Type B pancreatic cell (in vitro differentiated cells): Measurements from ENCODE around the gene PLCH2. TPM values are rescaled to one million over a fixed set of nuclear protein-coding genes. Genes with fewer than 3 reads are reported as not detected.

Source experiments
- DNase-seq: peaks from one replicate; pipeline ENCODE4 v3.0.0; 2021; ENCODE audit warnings: mixed read lengths; ENCODE audit not compliant: unreplicated experiment; ENCODE audit errors: extremely low spot score
- H3K27ac Mint-ChIP-seq: 2 replicates; pipeline ENCODE4 v1.8.0; 2021; ENCODE audit warnings: mild to moderate bottlenecking, mixed read lengths
- H3K27me3 Mint-ChIP-seq: 2 replicates; pipeline ENCODE4 v1.8.0; 2021; ENCODE audit warnings: mixed read lengths
- H3K36me3 Mint-ChIP-seq: 2 replicates; pipeline ENCODE4 v1.8.0; 2021; ENCODE audit warnings: mixed read lengths
- H3K4me1 Mint-ChIP-seq: one replicate; pipeline ENCODE4 v1.8.0; 2021; ENCODE audit warnings: mixed read lengths; ENCODE audit not compliant: unreplicated experiment
- H3K4me3 Mint-ChIP-seq: 2 replicates; pipeline ENCODE4 v1.8.0; 2021; ENCODE audit warnings: mild to moderate bottlenecking, mixed read lengths
- H3K9me3 Mint-ChIP-seq: 2 replicates; pipeline ENCODE4 v1.8.0; 2021; ENCODE audit warnings: mixed read lengths
- total RNA-seq: library from RNA; stranded (reverse); gene quantifications from 2 replicates; pipeline ENCODE4 v1.2.1, GENCODE V29; 2021; ENCODE audit warnings: low replicate concordance
- TF ChIP-seq, protein P1 (sequence below): fragments of 200-600 bp; sonication (generic); conservative IDR thresholded peaks from 2 replicates; pipeline ENCODE4 v1.5.0; 2021; ENCODE audit warnings: antibody characterized with exemption, mild to moderate bottlenecking

The PLCH2 gene
- total RNA-seq, 1 donor from 2014 or later, result 0.82 TPM

DNA sequence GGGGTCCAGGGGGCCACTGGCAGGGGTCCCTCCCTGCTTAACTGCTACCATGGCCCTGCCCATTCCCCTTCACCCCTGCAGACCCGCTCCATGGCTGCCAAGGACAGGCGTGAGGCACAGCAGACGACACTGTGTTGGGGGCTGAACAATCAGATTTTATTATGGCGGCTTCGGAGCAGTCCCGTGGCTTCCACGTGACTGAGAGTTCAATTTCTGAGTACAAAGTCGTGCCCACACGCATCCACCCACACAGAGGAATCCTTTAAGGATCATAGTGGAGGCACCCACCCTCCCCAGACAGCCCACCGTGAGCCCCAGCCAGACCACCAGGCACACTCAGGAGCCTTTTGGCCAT is 52.5 kb downstream of the PLCH2 start:
- H3K4me1 Mint-ChIP-seq, result peaks cover 24% of the 10 kb centered on the region
- no peaks in the 10 kb centered on the region for H3K9me3 Mint-ChIP-seq
- H3K27me3 Mint-ChIP-seq, result peaks cover 35% of the 10 kb centered on the region
- H3K36me3 Mint-ChIP-seq, result no peaks in the 10 kb centered on the region
- H3K27ac Mint-ChIP-seq, result no peak overlapping the region
- DNase-seq, result no peak
- TF ChIP-seq, protein P1, sequence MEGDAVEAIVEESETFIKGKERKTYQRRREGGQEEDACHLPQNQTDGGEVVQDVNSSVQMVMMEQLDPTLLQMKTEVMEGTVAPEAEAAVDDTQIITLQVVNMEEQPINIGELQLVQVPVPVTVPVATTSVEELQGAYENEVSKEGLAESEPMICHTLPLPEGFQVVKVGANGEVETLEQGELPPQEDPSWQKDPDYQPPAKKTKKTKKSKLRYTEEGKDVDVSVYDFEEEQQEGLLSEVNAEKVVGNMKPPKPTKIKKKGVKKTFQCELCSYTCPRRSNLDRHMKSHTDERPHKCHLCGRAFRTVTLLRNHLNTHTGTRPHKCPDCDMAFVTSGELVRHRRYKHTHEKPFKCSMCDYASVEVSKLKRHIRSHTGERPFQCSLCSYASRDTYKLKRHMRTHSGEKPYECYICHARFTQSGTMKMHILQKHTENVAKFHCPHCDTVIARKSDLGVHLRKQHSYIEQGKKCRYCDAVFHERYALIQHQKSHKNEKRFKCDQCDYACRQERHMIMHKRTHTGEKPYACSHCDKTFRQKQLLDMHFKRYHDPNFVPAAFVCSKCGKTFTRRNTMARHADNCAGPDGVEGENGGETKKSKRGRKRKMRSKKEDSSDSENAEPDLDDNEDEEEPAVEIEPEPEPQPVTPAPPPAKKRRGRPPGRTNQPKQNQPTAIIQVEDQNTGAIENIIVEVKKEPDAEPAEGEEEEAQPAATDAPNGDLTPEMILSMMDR, result no peak
- H3K4me3 Mint-ChIP-seq, result peak overlapping the region; percentile 79

DNA sequence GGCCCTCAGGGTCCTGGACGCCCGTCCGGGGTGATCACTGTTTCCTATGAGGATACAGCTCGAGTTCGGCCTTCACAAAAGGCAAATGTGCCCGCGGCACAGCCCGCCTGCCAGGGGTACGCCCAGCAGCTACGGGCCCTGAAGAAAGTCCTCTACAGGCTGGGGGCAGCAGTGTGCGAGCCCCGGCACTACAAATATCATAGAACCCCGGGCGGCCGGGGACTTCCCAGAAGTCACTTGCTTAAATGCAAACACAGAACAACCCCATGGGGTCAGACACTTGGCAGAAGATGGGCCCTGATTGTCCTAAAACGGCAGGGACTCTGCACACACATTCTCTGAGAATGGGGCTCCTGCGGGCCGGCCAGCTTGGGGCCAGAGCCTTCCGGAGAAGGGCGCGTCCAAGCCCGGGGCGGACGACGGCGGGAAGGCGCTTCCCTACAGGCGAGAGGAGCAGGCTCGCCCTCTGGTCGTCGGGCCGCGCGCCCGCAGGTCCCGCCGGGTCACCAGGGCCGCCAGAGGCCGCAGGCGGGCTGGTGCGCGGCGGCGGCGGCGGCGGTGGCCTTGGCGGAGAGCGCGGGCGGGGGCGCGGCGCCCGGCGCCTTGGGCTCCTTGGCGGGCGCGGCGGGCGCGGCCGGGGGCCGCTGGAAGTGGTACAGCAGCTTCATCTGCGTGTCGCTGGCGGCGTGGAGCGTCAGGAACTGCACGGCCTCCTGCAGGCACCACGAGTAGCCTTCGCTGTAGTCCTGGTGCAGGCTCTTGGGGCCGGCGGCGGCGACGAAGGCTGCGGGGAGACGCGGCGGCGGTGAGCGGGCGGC is 53.1 kb downstream of the PLCH2 start:
- TF ChIP-seq, protein P1, result no peak
- peaks cover 20% of the 10 kb centered on the region for H3K4me1 Mint-ChIP-seq
- no peaks in the 10 kb centered on the region for H3K36me3 Mint-ChIP-seq
- no peaks in the 10 kb centered on the region for H3K9me3 Mint-ChIP-seq
- no peak for DNase-seq
- H3K27ac Mint-ChIP-seq, result no peak overlapping the region
- H3K4me3 Mint-ChIP-seq, result peak overlapping the region; percentile 79
- H3K27me3 Mint-ChIP-seq, result peaks cover 40% of the 10 kb centered on the region

DNA sequence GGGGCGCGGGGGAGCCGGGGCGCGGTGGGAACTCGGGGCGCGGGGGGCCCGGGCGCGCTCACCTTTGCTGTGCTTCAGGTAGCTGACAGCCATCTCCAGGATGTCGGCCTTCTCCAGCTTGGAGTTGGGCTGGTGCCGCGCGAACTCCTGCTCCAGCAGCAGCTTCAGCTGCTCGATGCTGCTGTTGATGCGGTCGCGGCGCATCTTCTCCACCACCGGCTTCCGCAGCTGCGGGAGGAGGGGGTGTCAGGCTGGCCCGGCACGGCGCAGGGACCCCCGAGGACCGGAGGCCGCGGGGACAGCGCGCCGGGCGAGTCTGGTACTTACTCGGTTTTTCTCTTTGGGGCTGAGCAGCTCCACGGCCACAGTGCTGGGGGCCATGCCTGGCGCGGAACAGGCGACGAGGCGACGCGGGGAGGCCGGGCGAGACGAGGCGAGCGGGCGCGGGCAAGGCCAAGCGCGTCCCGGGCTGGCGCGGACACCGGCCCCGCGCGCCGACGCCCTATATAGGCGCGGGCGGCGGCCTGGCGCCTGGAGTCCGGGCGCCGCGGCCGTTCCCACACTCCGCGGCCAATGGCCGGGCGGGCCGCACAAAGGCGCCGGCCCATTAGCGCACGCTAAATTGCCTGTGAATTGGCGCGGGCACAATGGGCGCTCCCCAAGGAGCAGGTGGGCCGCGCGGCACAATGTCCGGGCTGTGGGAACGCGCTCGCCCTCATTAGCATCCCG is 53.9 kb downstream of the PLCH2 start, which contains the start of gene HES5:
Gene HES5 (minus strand): TSS at position 480 of the 729 bp plus-strand sequence. CDS start 99 bp downstream, at position 381.
- DNase-seq, result no peak
- peaks cover 43% of the 10 kb centered on the region for H3K27me3 Mint-ChIP-seq
- no peaks in the 10 kb centered on the region for H3K9me3 Mint-ChIP-seq
- no peak within 1 kb of the TSS for H3K27ac Mint-ChIP-seq
- H3K36me3 Mint-ChIP-seq, result no peaks in the 10 kb centered on the region
- TF ChIP-seq, protein P1, result no peak
- peaks cover 16% of the 10 kb centered on the region for H3K4me1 Mint-ChIP-seq
- H3K4me3 Mint-ChIP-seq, result peak within 1 kb of the TSS; percentile 79

DNA sequence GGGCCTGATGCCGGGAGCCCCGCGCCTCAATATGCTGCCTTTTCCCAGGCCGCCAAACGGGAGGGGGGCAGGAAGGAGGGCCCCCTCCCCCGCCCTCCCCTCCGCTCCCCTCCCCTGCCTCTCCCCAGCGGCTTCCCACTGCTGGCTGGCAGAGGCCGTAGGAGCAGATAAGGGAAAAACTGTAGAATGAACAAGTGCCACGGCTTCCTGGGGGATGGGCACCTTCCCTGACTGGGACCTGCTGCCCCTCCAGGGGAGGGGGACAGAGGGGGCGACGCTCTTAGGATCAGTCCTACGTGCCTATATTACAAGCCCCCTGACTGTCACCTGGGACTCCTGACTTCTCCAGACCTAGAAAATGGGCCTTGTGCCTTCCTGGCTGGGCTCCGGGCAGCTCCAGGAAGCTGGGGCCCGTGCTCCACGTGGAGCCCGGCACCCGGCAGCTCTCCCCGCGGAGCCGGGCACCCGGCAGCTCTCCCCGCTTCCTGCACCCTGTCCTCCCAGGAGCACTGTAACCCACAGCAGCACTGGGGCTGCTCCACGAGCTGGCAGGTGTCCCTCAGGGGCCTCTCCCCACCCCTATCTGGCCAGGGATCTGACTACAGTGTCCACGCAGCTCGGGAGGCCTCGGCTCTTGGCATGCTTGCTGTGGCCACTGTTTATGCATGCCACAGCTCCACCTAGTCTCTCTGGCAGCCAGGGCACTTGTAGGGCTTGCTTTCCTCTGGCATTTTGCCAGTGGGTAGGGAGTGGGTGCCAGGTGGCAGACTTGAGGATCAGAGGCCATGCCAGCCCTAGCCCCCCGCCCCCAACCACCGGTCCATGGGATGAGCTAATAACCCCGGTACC is 54.6 kb downstream of the PLCH2 start:
- no peak overlapping the region for H3K27ac Mint-ChIP-seq
- no peak for DNase-seq
- H3K27me3 Mint-ChIP-seq, result peaks cover 45% of the 10 kb centered on the region
- no peaks in the 10 kb centered on the region for H3K36me3 Mint-ChIP-seq
- peaks cover 15% of the 10 kb centered on the region for H3K4me1 Mint-ChIP-seq
- TF ChIP-seq, protein P1, result no peak
- H3K9me3 Mint-ChIP-seq, result no peaks in the 10 kb centered on the region
- H3K4me3 Mint-ChIP-seq, result peak overlapping the region; percentile 72

DNA sequence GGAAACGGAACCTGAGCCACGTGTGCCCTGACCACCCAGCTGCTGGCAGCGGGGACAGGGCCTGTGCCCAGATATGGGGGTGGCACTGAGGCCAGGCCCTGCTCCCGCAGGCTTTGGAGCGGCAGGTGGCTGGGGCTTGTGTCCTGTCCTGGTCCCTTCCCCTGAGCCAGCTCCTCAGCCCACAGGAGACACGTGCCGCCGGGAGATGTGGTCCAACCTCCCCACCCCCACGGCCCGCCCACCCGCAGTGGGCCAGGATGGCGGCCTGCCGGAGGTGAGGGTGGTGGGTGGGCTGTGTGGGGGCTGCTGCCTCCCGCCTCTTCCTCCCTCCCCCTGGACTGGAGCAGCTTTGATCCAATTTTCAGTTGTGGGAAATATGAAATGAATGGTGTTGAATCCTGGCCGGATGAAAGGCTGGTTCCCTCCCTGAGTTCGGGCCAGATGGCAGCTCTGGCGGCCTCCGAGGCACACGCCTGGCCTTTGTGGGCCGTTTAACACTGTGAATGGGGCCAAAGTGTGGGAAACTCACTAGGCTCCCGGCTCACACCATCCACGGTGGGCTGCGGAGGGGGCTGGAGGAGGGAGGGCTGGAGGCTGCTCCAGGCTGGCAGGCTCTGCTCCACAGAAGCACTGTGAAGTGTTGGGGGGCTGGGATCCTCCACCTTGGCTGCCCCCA is 56.5 kb downstream of the PLCH2 start:
- DNase-seq, result no peak
- H3K9me3 Mint-ChIP-seq, result no peaks in the 10 kb centered on the region
- H3K4me3 Mint-ChIP-seq, result no peak overlapping the region
- peaks cover 47% of the 10 kb centered on the region for H3K27me3 Mint-ChIP-seq
- peak overlapping the region; percentile 96 for H3K27ac Mint-ChIP-seq
- H3K4me1 Mint-ChIP-seq, result peaks cover 10% of the 10 kb centered on the region
- H3K36me3 Mint-ChIP-seq, result no peaks in the 10 kb centered on the region
- TF ChIP-seq, protein P1, result no peak
